CD4-positive, alpha-beta T cell treated with Interferon alpha-2 for 1 hour (primary cell): ENCODE data around the gene GRM8.
A peak's percentile ranks its signal among the peaks of the same experiment; 100 is the strongest.

Source experiments
- DNase-seq, 2 donors: peaks; one replicate each; pipeline ENCODE4 v3.0.0-alpha.2; 2020 to 2022

Gene GRM8

DNA sequence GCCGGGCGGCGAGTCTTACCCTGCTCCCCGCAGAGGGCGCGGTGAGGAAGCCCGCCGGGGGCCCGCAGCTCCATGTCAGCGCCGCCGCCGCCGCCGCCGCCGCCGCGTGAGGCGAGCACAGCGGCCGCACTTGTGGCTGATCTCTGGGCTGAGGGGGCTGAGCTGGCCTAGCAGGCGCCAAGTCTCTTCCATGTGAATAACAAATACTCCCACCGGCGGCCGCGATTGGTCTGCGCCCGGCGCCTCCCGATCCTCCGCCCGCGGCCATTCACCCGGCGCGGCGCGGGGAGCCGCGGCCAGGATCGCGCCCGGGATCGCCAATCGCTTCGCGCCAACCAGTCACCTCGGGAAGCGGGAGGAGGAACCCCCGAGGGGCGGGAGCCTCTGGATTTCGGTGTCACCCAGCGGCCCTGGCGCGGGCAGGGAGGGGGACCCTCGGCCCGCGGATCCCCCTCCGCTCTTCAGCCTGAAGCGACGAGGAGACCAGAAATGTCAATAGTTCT lies at the start of gene GRM8:
TSS of gene GRM8 (minus strand) at position 164 of the 503 bp plus-strand sequence.
- peak in 1 of 2 donors; percentile 11 for DNase-seq

DNA sequence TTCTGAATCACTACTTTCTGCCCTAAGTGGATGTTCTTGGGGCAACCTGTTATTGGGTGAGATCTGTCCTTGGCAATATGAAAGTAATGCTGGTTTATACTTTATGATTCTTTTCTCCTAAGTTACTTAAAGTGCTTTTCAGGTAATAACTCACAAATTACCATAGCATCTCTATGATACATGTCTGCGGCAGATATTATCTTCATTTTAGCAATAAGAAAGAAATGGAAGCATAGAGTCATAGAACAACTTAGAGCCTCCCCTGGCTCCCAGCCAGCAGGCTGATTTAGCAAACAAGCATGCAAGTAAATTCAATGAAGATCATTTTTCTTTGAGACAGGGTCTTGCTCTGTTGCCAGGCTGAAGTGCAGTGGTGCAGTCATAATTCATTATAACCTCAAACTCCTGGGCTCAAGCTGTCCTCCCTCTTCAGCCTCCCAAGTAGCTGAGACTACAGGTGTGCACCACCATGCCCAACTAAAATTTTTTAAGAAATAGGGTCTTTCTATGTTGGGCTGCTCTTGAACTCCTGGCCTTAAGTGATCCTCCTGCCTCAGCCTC lies 38.1 kb upstream of the GRM8 start:
- DNase-seq, result no peak

DNA sequence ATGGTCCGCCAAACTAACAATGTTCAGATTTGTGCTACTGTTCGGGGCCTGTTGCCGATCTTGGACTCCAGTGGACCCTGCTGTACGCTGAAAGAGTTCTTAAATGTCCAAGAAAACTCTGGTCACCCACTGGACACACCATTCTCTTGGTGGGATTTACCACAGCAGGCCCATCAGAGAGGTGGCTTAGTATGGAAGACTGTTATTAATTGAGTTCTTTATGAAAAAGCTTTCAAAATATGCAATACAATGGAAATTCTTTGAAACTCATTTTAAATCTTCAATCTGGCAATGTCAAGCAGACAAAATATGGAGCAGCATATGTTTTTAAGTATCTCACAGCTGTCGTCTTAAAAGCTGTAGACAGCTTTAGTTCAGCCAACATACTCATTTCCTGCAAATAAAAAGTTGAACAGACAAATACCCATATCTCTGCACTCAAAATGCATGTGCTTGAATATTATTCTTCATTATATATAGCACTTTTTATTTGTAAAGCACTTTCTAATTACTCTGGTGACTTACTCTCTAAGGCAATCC lies 37.4 kb upstream of the GRM8 start:
- DNase-seq, result no peak

DNA sequence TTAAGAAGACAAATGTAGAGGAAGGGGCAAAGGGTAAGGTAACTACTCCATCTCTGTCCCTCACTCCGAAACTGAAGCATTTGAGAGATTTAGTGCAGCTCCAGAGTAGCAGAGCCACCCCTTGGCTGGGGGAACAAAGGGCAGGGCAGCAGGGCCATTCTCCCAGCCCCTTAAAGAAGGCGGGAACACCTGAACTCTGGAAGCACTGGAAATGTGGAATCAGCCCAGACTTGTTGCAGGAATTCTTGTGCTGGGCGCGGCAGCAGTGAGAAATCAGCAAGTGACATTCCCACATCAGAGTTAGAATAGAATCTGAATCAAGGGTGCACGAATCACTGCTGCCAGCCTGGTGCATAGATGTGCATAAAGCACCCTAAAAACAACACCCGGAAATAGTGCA lies 34.4 kb upstream of the GRM8 start:
- DNase-seq, result no peak

DNA sequence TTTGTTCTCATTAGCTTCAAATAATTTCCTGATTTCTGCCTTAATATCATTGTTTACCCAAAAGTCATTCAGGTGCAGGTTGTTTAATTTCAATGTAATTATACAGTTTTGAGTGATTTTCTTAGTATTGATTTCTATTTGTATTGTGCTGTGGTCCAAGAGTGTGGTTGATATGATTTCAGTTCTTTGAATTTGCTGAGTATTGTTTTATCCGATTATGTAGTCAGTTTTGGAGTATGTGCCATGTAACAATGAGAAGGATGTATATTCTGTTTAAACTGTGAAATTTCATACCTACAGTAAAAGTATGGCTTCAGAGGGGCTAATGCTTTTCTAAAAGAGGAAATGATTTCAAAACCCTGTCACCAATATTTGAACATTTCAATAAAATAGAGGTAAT lies 17.4 kb upstream of the GRM8 start:
- DNase-seq, result no peak

DNA sequence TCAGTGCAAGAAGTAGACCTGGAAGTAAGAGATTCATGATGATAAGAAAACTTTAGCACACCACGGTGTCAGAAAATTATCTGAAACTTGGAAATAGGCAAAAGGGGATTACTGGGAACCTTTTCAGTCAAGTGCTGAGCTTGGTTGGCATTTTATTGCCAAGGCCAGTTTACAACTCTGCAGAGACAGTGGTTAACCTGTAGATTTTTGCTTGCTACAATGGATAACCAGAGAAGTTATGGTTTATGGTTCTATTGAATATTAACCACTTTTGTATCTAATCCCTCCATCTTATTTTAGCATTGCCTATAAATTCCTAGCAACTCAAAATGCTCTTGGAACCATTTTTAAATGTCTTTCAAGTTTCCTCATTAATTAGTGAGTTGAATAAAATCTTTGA lies 13.3 kb upstream of the GRM8 start:
- DNase-seq, result no peak

DNA sequence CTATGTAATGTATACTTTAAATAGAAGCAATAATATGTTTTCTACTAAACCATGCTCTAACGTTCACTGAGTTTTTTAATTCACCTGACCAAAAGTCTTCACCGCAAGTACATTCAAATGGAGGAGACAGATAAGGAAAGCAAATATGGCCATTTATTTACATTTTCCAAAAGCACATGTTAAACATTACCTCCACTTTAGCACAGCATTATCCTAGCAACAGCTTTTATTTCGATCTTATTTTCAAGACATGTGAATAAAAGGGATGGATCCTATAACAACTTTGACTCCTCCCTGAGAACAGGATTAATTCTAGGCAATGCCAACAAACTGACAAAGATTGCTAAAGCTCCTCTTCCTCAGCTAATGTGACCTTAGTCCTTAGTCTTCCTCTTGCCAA lies 11.5 kb upstream of the GRM8 start:
- no peak for DNase-seq

DNA sequence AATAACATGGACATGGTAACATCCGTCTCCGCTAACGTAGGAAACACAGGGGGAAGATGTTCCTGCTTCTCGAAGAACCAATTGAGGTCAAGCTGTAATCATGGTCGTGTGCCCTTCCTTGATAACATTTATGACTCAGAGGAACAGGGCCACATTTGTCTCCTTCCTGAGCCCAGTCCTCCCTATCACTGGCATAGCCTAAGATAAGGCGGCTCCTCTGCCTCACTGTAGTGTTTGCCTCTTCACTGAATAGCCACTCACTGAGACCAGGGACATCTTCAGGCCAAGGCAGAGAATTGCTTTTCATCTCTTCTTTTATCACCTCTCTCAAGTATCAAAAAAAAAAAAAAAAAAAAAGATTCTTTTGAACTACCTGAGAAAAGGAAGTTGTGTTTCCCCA lies 5.4 kb upstream of the GRM8 start:
- DNase-seq, result no peak

DNA sequence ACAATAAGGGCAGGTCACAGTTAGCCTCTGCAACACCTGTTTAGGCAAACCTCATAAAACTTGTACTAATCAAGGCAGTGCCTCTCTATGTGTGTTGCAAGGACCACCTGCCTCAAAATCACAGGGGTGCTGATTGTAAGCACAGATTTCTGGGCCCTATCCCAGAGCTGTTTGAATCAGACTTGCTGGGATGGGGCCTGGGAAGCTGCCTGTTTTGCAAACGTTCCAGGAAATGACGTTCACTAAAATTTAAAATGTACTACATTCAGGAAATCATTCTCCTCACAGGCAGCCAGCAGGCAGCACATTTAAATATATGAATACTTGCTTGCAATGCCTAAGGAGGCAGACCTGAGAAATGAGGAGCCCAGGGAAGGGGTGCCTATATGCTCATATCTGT lies 4.3 kb upstream of the GRM8 start:
- no peak for DNase-seq

DNA sequence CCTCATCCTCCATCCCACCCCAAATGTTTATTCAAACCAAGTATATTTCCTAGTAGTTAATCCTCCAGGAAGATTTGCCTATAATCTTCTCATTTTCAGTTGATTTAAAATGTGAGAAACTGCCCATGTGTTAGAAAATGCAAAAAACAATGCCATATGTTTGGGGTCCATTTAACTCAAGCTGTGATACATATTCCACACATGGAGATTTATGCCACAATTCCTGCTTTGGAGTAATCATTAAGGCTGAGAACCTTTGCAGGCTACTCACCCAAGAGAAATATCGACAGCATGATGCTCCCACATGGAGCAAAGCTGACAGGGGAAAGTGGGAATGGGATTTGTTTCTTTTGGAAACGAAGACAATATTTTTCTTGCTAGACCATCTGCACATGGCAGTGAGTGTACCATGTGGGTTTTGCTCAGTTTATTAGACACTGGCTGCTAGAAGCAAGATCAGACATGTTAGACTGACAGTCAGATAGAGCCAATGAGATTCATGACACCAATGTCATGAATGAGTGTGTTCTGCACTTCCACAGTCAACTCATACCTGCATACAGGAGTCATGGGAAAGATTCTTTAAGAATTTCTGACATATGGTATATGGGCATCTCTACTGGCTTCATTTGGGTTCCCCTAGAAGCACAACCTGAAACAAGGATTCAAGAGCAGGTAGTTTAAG lies 3.4 kb upstream of the GRM8 start:
- no peak for DNase-seq

DNA sequence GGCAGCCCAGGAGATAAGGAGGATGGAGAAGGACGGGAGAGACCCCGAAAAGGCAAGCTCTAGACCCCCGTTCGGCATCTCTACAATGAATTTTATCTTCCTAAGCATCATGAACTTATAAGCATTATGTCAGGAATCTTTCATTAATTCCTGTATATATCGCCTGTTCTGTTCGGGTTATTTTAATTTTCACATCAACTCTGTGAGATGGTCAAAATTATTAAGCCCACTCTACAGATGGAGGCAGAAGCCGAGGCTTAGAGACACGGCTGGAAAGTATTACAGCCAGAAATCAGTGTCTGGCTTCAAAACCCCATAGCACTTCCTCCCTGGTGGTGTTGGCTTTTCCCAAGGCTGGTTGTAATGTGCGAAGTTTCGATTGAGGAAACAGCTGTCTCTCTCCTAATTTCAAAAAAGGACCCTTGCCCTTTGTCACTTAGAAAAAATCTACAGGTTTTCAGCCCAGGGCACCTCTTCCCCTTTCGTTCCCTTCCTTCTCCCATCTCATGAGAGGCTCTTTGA lies 1.5 kb upstream of the GRM8 start:
- DNase-seq, result no peak

DNA sequence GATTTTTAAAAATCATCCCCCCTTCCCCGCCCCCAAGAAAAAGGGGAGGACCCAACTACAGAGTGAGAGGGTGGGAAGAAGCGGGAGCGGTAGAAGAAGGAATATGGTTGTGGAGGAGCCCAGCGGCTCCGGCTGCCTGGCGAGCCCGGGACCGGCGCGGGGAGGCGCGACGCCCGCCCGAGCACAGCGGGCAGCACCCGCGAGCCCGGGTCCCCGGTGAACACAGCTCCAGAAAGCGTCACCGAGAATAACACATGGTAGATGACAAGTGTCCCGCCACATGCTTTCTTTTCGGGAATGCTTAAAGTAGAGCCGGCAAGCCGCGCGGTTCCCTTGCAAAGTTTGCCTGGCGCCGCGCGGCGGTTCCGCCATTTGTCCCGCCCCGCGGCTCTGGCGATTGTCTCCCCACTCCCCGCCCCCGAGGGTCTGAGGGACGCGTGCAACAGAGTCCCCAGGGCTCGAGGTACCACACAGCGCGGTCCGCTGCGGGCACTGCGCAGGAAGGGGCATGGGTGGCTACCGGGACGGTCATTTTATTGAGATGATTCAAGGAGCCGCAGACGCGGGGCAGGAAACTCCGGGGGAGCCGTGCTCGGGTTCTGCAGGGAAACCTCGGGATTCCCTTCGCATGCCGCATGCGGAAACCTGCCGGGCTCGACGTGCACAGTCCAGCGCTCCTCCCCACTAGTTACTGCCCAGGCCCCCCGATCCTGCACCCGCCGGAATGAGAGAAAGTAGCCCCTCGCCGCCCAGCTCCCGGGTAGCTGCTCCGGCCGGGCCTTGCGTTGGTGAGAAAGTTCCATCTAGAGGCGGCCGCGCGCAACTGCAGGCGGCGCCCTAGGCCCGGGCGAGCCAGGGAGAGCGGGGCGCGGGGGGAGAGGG lies 781 bp upstream of the GRM8 start:
- DNase-seq, result peak; percentile 41 to 56

DNA sequence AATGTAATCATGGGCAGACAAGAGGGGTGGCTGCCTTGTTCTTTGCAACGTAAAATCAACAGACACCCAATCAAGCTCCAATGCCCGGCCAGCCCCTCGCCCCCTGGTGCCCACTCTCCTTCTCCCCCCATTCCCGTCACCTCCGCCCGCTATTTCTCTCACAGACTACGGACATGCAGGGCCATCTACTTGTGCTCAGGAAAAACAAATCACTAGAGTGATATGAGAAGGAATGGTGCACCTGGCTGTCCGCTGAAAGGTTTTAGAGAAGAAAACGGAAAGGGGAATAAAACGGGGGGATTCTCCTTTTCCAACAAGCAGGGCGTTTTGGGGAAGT lies 396 bp downstream of the GRM8 start:
- DNase-seq, result no peak

DNA sequence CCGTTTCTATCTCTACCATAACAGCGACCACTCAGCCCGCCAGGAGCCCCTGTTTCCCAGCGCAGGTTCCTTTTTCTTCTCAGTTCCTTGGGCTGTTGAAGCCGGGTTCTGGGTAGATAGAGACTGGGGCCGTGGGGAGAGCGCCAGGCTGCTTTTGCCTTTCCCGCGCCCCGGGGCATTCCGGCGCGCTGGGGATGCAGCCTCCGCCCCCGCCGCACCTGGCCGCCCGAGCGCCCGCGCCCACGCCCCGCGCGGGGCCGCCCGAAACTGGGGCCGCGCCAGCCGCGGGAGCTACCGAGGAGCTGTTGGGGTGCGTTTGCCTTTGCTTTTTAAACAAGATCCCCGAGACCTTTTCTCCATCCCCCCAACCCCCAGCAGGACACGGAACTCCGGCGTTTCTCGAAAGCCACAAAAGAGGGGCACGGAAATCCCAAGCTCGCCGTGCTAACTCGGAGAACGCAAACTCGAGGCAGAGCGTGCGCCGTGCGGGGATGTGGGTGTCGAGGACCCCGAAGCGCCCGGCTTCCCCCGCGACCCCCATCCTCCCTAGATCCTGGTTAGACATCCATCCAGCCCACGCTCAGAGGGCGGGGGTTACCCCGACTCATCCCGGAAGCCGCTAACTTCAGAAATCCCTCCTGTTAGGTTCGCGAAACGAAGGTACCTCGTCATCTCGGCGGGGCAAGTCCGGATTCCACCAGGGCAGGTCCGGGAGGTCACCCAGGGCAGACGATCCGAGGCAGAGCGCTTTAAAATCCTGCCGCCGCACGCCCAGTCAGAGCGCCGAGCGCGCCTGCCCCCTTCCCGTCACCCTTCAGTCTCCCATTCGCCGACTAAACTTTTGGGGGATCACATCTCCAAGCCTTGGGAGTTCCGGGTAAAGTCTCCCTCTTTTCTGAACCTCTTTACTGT lies 1.0 kb downstream of the GRM8 start:
- DNase-seq, result peak in 1 of 2 donors; percentile 13

DNA sequence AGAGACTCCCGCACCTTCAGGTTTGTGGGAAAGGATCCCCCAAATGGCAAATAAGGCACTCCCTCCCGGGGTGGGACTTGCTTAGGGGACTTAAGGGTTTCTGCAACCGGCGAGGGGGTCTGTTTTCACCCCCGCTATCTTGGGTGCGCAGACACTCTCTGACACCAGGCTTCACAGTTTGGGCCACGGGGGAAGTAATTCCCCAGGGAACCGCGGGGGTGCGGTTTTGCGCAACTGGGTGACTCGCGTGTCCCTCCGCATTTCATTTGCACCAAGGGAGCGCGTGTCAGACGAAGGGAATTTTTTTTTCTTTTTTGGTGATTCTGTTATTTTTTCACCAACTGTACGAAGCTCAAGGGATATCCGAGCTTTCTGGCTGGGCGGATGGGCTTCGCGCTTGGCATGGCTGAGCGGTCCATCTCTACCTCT lies 1.7 kb downstream of the GRM8 start:
- no peak for DNase-seq

DNA sequence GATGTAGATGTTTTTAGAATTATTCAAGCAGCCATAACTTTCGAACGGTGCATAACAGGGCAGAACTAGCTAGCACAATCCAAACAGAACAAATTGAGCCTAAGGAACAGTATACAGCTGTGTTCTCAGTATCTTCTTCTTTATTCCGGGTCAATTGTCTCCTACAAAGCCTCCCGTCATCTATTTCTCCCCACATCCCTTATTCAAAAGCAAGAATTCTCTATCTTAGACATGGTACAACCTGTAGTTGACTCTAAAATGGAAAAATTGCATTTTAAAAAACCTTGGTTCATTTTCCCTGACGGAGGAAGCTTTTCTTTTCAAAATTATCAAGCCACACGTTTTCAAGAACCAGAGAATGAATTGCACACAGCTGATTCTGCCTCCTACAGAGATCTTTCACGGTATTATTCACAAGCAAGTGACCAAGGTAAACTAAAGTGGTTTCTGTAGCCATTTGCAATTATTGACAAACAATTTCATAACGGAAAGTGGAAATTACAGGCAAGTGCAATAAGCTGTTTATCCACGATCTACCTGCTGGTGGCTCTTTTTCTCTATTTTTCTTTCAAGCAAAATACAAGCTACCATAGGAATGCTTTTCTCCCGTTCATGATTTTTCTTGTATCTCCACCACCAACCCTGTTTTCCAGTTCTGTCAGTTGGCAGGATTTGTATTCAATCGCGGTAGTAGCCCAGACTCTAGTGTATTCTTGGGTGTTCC lies 2.3 kb downstream of the GRM8 start:
- no peak for DNase-seq

DNA sequence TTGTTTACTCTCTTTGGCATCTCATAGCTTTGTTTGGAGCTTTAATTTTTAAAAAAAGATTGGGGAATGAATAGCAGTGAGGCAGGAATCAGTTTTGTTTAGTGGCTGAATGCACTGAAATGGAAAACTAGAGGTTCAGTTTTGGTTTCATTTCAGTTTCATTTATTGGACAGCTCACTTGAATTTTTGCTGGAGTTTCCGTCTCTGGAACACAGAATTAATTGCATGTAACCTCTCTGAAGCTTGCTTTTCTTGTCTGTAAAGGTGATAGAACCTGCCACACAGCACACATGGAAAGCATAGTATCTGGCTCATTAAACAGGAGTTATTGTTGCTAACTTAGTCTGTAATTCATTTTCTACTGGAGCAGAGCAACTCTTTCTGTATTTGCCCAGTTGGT lies 7.1 kb downstream of the GRM8 start:
- DNase-seq, result no peak

DNA sequence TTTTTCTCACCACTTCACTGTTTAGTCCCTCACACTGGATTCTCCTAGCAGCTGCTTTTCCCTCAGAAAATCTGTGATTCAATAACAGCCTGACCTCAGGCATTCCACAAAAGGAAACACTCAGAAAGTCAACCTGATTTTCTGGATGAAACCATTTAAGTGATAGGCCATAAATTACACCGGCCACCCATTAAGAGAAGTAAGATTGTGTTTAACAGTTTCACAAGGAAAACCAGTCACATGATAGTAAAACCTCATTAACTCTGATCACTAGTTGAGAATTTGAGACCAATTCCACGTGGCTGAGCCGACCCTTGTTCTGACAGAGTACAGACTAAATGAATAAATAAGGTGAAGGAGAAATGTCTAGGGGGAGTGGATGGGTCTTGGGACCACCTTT lies 7.7 kb downstream of the GRM8 start:
- DNase-seq, result no peak

DNA sequence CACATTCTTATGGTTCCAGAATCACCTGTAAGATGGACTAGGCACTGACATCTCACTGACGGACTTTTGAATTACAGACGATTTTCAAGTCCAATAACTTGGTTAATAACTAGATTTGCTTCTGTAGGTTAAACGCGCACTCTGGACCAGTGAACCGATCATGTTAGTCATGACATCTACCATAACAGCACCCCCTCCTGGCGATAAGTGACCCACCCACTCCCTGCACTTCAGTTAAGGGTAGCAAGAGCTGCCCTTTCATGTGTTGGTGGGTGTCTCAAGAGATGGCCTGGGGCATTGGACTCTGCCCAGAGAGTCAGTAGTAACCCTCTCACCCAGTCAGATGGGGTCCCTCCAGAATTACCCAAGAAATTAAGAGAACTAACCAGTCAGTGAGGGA lies 12.9 kb downstream of the GRM8 start:
- DNase-seq, result no peak

DNA sequence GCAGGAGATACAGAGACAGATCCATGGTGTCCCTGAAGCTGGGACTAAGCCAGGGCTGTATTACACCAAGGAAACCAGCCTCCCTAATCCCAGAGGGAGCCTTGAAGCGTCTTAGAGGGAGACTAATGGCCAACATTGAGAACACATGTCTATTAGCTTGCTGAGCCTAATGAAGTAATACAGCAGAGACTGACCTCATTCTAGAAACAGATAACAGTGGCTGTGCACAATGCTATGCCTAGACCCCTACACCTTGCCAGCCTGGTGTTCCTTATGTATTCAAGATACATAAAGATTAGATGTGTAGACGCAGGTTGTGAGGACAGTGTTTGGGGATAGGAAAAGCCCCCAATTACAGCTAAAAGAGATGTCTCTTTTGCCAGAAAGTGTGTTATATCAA lies 19.1 kb downstream of the GRM8 start:
- DNase-seq, result no peak

DNA sequence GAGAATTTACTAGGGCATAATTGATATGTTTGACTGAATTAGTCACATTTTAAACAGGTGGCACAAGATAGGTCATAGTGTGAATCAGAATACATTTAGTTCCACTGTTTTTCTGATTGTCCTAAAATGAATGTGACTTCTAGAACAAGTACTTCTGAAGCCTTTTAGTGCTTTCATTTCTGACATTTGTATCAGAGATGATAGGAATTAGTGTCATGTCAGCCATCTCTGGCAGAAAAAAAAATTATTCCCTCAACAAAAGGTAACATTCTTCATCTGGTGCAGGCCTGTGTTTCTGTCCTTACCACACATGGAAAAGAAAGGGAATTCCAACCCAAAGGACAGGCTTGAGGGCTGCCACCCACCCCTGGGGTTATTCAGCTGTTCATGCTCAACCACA lies 21.3 kb downstream of the GRM8 start:
- DNase-seq, result no peak
